HK-2 (cell line): Measurements from ENCODE around the gene LRRC37B.
A peak's percentile ranks its signal among the peaks of the same experiment; 100 is the strongest.
"Not testable (repeated sequence)": the region's sequence is repeated elsewhere in the genome, so short reads cannot be mapped to it uniquely, and the experiment has no call there.

Experiments
- DNase-seq: peaks from one replicate; pipeline ENCODE4 v3.0.0-alpha.2; 2018; ENCODE audit not compliant: unreplicated experiment

LRRC37B gene

DNA sequence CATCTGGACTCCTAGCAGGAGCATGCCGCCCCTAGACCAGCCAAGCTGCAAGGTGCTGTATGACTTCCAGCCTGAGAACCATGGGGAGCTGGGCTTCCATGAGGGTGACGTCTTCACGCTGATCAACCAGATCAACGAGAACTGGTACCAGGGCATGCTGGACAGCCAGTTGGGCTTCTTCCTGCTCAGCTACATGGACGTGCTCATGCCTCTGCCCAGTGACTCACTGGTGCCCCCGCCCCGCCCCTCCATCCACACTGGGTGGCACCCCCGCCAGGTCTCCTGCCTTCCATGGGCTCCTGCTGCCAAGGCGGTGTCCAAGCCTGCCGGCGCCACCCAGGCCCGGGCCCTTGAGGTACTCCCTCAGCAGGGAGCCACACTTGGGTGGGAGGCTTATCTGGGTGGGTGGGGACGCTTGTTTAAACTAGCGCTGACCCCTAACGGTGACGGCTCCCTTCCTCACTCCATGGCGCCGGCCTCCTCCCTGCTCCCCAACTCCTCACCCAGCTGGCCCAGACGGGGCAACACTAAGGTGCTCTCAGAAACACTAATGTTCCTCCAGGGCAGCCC is 34.2 kb downstream of the LRRC37B start:
- not testable (repeated sequence) for DNase-seq

DNA sequence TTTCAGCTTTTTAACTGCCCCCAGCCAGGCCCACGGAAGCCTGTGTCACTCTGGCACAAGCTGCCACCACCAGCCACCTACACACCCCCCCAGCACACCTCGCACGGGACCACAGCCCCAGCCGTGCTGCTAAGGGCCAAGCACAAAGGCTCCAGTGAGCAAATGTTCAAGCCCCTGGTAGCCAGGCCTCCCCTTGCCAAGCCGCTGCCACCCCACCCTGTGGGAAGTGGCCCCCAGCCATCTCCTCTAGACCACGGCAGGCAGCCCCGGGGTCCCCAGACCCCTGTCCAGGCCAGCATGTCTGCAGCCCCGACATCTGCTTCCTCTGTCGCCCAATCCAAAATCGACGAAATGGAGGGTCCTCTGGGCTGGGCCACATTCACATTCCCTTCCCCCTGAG is 35.1 kb downstream of the LRRC37B start:
- DNase-seq = not testable (repeated sequence)

DNA sequence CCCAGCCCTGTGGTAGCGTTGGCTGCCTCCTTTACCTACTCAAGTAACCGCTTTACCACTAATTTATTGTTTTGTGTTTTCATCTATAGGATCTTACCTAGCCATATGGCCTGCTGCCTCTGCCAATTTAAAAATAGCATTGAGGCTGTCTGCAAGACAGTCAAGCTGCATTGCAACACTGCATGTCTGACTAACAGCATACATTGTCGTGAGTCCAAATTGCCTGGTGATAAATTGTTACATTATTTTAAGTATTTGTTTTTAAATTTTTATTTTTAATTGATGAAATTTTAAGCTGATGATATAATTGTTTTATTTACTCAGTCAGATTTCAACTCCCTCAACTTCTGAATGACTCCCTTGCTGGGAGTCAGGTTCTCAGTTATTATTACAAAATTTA is 38.4 kb downstream of the LRRC37B start:
- DNase-seq = not testable (repeated sequence)

DNA sequence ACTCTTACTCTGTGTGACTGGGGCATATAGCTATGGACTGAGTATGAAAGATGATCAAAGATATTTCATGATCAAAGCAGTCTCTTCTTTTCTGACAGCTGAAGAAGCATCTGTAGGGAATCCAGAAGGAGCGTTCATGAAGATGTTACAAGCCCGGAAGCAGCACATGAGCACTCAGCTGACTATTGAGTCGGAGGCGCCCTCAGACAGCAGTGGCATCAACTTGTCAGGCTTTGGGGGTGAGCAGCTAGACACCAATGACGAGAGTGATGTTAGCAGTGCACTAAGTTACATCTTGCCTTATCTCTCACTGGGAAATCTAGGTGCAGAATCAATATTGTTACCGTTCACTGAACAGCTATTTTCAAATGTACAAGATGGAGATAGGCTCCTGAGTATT is 40.5 kb downstream of the LRRC37B start:
- not testable (repeated sequence) for DNase-seq

DNA sequence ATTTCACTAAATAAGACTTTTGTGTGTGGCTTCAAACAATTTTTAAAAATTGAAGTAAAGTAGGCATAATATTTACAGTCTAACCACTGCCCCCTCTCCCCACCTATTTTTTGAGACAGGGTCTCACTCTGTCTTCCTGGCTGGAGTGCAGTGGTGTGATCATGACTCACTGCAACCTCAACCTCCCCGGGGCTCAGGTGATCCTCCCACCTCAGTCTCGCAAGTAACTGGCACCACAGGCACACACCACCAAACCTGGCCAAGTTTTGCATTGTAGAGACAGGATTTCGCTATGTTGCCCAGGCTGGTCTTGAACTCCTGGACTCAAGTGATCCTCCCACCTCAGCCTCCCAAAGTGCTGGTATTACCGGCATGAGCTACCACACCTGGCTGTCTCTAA is 47.8 kb downstream of the LRRC37B start:
- DNase-seq = not testable (repeated sequence)

DNA sequence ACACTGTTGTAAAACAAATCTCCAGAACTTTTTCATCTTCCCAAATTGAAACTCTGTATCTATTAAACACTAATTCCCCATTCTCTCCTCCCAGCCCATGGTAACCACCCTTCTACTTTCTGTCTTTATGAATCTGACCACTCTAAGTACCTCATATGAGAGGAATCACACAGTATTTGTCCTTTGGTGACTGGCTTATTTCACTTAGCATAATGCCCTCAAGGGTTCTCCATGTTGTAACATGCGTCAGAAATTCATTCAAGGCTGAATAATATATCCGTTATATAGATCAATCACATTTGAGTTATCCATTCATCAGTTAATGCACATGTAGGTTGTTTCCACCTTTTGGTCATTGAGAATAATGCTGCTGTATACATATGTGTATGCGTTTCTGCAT is 48.2 kb downstream of the LRRC37B start:
- DNase-seq = not testable (repeated sequence)

DNA sequence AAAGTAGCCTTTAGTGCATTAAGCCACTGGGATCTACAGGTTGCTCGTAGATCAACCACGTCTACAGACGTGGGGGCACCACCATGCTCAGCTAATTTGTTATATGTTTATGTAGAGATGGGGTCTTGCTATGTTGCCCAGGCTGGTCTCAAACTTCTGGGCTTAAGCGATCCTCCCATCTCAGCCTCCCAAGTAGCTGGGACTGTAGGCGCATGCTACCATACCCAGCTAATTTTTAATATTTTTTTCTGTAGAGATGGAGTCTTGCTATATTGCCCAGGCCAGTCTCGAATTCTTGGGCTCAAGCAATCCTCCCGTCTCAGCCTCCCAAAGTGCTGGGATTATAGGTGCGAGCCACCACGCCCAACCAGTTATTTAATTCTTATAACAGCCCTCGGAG is 49.3 kb downstream of the LRRC37B start:
- not testable (repeated sequence) for DNase-seq

DNA sequence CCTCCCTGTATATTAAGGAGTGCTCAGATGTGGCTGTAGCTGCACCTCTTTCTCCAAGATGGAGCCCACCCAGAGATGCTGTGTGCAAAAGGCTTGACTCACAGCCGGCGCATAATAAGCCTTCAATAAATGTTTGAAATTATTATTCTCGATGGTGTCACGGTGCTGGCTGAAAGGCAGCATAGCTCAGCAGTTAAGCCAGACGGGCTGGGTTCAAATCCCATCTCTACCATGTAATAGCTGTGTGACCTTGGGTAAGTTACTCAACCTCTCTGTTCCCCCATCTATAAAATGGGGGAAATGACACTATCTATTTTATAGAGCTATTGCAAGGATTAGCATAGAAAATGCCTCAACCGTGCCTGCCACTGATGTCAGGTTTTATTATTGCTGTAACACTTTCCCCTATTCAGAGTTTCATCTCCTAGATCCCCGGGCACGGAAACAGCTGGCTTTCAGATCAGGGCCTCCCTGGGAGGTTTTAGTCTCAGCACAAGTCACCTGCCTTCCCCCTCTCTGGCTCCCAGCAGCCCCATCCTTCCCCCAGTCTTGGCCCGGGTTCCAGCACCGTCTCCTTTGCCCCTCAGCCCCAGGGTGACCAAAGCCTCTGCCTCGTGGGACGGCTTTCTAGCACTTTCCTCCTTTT is 50.4 kb downstream of the LRRC37B start:
- DNase-seq = not testable (repeated sequence)

DNA sequence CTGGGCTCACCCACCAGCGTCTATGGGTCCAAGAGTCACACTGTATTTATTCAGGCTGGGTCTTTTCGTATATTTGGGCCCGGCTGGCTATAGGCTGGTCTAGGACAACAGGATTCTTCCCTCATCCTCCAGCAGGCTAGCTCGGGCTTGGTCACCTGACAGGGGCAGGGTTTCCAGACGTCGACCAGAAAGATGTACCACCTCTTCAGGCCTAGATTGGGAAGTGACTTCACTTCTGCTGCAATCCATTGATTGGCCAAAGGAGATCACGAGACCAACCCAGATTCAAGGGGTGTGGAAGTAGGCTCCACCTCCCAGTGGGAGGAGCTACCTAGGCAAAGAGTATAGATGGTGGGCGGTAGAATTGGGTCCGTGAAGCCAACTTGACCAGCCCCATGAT is 53.5 kb downstream of the LRRC37B start:
- DNase-seq = not testable (repeated sequence)

DNA sequence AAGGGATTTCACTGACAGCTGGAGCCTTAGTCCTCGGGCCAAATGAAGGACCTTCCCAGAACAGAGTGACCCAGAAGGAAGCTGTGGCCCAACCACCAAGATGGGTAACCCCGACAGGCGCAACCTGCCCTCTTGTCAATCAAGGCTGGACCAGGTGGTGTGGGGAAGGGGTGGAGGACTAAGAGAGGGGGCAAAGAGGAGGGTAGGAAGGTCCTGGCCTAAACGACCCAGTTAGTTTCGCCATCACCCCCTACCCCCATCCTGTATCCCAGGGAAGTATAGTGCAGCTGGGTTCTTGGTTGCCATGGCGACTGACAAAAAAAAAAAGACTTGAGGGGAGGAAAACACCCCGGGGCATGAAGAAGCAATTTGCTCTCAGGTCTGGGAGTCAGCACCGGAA is 54.7 kb downstream of the LRRC37B start:
- not testable (repeated sequence) for DNase-seq

DNA sequence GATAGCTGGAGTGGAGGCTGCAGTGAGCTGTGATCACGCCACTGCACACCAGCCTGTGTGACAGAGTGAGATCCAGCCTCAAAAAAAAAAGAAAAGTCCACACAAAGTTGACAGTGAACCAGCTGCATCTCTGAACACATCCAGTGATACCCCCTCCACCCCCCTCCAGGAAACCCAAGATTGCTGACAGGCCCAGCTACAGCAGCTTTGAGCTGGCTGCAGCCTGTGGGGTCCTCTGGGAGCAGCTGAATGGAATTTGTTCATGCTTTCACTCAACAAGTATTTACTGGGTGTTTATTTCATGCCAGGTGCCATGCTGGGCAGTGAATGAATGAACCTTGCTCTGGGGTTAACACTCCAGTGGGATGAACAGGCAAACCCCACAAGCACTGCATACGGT is 56.9 kb downstream of the LRRC37B start:
- DNase-seq = not testable (repeated sequence)

DNA sequence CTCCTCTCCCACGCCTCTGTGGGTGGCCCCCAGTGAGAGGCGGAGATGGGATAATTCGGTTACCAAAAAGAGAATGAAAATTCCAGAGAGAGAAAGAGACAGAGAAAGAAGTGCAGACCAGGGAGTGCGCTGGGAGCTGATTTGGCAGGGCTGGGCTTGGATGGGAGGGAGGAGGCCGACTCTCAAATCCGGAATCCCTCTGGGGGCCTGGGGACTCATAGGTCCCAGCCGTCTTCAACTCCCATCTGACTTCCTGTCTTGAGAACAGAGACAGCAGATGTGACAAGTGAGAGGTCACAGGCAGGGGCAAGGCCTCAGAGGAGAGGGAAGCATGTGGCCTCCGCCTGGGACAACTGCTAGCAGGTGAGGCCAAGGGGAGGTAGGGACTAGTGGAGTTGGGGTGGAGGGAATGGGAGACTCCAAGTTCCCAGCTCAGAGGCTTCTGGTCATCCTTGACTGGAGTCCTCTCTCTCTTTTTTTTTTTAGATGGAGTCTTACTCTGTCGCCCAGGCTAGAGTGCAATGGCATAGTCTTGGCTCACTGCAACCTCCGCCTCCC is 59.0 kb downstream of the LRRC37B start:
- DNase-seq = not testable (repeated sequence)

DNA sequence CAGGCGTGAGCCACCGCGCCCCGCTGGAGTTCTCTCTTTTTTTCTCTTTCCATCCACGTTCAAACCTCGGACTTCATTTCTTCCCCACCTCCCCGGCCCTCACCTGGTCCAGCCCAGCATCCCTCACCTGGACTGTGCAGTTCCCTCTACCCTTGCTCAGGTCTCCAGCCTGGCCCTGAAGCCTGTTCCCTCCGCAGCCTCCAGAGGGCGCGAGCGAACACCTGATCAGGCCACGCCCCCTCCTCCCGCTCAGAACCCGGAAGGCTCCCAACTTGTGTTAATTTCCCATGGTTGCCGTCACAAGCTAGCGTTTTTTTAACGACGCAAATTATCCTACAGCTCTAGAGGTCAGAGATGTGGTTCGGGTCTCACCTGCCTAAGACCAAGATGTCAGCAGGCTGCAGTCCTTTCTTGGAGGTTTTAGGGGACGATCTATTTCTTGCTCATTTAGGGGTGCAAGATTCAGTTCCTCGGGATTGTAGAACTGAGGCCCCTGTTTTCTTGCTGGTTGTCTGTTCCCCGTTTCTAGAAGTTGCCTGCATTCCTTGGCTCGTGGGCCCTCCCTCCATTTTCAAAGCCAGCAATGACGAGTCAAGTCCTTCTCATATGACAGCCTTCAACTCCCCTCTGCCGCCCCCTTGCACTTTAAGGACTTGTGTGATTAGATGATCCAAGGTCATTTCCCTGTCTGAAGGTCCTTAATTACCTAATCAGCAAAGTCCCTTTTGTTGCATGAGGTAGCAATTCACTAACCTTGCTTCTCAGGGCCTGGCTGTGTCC is 59.9 kb downstream of the LRRC37B start:
- DNase-seq = not testable (repeated sequence)

DNA sequence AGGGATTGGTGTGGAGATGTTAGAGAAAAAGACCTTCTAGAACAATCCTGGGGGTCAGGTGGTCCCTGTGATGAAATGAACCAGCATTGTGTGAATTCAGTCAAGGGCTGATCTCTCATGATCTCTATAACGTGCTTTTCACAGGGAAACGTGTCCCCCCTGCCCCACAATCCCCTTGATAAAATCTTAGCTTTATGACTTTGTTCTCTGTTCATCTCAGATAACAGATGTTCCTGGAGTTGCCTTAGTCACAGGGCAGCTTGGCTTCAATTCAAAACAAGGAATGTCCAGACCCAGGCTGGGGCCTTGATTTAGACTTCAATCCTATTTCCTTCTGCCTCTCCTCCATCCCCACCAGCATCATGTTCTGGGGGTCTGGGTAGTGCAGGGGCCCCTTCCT is 61.9 kb downstream of the LRRC37B start:
- not testable (repeated sequence) for DNase-seq

DNA sequence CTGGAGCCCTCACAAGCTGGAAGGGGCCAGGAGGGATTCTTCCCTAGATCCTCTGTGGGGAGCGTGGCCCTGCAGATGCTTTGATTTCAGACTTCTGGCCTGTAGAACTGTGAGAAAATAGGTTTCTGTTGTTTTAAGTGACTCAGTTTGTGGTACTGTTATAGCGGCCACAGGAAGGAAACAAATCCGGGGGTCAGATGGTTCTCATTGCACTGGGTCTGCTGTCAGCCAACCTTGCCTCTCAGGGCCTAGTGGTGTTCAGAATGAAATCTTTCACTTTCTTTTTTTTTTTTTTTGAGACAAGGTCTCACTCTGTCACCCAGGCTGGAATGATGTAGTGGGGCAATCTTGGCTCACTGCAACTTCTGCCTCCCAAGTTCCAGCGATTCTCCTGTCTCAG is 64.8 kb downstream of the LRRC37B start:
- not testable (repeated sequence) for DNase-seq

DNA sequence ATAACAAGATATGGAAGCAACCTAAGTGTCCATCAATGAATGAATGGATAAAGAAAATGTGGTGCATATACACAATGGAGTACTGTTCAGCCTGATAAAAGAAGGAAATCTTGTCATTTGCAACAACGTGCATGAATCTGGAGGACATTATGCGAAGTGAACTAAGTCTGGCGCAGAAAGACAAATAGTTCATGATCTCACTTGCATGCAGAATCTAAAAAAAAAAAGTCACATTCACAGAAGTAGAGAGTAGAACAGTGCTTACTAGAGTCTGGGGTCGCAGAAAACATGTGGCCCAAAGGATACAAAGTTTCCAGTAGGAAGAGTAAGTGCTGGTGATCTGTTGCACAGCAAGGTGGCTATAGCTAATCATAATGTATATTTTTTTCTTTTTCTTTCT is 65.9 kb downstream of the LRRC37B start:
- DNase-seq = not testable (repeated sequence)

DNA sequence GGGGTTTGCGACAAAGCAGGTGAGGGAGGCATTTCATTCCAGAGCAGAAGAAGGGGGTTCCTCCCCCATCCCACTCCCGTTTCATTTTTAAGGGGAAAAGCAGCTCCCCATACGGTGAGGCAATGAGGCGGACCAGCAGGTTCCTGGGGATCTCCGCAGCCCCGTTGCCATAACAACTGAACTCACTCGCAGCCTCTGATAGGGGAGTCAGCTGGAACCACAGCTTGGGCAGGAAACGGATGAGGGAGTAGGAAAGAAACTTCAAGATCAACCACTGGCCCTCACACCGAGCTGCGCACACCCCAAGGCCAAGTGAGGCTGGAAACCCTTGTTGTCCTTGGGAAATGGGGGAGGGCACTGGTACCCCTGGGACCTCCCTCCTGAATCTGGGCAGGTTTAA is 72.6 kb downstream of the LRRC37B start:
- peak; percentile 8 for DNase-seq

DNA sequence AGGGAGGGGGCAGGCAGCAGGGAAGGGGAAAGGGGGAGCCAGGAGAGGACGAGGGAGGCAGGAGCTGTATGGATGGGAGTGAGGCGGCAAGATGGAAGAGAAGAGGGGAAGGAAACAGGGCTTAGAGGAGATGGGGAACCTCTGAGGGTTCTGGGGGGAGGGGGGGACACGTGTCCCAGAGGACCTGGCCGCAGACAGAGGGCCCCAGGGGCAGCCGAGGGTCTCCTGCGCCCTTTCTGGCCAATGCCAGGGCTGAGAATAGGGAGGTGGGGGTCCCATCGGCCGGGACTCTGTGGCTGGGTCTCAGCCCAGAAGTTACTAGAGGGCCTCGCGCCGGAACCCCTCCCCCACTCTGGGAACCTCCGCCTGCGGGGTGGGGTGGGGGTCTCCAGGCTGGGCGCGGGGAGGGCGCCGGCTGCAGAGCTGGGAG is 76.4 kb downstream of the LRRC37B start:
- DNase-seq = not testable (repeated sequence)

DNA sequence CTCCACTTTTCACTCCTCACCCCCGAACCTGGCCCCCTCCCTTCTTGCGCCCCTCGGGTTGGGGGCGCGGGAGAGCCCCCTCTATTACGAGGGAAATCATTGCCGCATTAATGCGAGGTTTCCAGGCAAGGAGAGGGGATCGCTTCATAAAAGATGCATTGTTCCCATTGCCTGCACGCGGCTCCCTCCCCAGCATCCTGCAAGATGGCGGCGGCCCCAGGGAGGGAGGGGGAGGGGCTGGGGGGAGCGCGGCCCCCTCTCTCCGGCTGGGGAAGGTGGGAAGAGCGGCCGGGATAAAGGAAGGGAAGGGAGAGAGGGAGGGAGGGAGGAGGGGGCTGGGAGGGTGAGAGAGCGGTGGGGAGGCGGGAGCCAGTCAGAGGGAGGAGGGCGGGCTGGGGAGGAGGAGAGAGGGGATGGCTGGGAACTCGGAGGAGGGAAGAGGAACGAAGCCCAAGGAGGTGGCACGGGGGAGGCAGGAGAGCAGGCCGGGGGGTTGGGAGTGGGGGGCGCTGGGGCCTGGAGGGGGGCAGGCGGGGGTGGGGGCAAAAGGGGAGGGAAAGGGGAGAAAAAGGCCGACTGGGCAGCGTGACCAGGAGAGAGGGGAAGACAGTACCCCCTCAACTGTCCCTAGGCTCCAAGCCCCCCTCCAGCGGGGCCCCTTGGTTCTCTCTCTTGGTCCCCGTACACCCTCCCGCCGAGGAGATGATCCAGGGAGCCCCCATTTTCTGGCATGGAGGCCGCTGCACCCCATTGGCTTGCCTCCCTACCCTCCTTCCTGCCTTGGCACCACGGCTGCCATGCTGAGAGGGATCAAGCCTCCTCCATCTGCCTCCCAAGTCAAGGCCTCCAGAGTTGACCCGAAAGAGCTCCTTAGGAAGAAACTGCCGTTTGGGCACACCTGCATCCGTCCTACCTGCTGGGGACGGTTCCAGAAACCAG is 77.1 kb downstream of the LRRC37B start:
- DNase-seq = not testable (repeated sequence)

DNA sequence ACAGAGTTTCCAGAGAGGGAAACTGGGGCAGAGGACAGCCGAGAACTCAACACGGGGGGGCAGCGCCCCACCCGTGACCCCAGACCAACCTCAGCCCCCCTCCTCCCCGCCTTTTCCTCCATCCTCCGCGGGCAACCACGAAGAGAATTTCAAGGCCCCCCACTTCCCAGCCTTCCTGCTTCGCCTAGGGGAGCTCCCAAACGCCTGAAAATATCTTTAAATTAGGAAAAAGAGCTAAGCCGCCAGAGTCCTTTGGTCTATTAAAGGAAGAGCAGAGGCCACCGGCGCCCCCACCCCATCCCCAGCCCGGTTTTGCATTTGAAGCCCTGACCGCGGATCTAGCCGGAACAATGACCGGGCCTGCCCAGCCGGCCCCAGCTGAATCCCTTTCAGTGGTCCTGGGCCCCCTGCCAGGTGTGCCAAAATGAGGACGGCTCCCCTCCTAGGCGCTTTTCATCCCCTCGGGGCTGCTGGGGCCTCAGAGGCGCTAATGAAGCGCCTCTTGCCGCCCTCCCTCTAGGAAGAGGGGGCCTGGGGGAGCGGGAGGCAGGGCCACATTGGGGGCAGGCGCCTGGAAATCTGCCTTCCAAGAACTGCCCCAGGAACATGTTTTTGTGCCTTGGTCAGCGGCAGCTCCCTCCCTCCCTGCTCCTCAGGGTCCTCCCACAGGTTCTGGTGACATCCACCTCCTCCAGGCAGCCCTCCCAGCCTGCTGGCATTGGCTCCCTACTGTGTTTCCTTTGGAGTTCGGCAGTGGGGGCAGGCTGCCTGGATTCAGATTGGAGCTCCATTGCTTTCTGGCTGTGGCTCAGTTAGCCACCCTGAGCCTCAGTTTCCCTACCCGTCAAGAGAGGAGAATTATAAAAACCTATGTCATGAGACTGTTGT is 78.0 kb downstream of the LRRC37B start:
- not testable (repeated sequence) for DNase-seq
